Activated T-cell treated with anti-CD3 and anti-CD28 coated beads for 1 hour (primary cell): ENCODE data around the gene RALGDS.
"Not testable (repeated sequence)": the region's sequence is repeated elsewhere in the genome, so short reads cannot be mapped to it uniquely, and the experiment has no call there.

Source experiments
- DNase-seq: peaks from one replicate; pipeline ENCODE4 v3.0.0-alpha.2; 2020; ENCODE audit warnings: low read depth

RALGDS gene

DNA sequence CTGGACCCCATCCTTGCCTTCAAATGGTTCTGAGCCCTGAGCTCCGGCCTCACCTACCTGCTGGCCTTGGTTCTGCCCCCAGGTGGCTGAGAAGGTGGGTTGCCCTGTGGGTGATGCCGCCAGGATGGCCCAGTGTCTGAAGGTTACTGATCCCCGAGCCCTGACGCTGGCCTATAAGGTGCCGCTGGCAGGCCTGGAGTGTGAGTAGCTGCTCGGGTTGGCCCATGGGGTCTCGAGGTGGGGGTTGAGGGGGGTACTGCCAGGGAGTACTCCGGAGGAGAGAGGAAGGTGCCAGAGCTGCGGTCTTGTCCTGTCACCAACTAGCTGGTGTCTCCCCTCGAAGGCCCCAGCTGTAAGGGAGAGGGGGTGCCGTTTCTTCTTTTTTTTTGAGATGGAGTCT lies 54.0 kb downstream of the RALGDS start:
- DNase-seq, result no peak

DNA sequence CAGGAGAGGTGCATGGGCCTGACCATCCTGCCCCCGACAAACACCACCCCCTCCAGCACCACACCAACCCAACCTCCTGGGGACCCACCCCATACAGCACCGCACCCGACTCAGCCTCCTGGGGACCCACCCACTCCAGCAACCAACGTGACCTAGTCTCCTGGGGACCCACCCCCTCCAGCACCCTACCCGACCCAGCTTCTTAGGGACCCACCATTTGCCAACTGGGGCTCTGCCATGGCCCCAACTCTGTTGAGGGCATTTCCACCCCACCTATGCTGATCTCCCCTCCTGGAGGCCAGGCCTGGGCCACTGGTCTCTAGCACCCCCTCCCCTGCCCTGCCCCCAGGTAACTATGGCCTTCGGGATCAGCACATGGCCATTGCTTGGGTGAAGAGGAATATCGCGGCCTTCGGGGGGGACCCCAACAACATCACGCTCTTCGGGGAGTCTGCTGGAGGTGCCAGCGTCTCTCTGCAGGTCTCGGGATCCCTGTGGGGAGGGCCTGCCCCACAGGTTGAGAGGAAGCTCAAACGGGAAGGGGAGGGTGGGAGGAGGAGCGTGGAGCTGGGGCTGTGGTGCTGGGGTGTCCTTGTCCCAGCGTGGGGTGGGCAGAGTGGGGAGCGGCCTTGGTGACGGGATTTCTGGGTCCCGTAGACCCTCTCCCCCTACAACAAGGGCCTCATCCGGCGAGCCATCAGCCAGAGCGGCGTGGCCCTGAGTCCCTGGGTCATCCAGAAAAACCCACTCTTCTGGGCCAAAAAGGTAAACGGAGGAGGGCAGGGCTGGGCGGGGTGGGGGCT lies 54.7 kb downstream of the RALGDS start:
- DNase-seq, result no peak

DNA sequence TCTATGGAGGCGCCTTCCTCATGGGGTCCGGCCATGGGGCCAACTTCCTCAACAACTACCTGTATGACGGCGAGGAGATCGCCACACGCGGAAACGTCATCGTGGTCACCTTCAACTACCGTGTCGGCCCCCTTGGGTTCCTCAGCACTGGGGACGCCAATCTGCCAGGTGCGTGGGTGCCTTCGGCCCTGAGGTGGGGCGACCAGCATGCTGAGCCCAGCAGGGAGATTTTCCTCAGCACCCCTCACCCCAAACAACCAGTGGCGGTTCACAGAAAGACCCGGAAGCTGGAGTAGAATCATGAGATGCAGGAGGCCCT lies 56.0 kb downstream of the RALGDS start:
- DNase-seq, result no peak

DNA sequence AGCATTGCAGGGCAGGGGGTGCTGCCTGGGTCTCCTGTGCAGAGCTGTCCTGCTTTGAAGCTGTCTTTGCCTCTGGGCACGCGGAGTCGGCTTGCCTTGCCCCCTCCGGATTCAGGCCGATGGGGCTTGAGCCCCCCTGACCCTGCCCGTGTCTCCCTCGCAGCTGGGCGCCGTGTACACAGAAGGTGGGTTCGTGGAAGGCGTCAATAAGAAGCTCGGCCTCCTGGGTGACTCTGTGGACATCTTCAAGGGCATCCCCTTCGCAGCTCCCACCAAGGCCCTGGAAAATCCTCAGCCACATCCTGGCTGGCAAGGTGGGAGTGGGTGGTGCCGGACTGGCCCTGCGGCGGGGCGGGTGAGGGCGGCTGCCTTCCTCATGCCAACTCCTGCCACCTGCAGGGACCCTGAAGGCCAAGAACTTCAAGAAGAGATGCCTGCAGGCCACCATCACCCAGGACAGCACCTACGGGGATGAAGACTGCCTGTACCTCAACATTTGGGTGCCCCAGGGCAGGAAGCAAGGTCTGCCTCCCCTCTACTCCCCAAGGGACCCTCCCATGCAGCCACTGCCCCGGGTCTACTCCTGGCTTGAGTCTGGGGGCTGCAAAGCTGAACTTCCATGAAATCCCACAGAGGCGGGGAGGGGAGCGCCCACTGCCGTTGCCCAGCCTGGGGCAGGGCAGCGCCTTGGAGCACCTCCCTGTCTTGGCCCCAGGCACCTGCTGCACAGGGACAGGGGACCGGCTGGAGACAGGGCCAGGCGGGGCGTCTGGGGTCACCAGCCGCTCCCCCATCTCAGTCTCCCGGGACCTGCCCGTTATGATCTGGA lies 56.6 kb downstream of the RALGDS start:
- no peak for DNase-seq

DNA sequence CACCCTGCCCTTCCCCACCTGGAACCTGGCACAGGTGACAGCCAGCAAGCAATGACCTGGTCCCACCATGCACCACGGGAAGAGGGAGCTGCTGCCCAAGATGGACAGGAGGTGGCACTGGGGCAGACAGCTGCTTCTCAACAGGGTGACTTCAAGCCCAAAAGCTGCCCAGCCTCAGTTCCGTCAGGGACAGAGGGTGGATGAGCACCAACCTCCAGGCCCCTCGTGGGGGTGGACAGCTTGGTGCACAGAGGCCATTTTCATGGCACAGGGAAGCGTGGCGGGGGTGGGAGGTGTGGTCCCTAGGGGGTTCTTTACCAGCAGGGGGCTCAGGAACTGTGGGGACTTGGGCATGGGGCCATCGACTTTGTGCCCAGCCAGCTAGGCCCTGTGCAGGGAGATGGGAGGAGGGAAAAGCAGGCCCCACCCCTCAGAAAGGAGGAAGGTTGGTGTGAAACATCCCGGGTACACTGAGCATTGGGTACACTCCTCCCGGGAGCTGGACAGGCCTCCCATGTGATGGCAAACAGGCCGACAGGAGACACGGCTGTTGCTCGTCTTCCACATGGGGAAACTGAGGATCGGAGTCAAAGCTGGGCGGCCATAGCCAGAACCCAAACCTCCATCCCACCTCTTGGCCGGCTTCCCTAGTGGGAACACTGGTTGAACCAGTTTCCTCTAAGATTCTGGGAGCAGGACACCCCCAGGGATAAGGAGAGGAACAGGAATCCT lies 57.4 kb downstream of the RALGDS start:
- no peak for DNase-seq

DNA sequence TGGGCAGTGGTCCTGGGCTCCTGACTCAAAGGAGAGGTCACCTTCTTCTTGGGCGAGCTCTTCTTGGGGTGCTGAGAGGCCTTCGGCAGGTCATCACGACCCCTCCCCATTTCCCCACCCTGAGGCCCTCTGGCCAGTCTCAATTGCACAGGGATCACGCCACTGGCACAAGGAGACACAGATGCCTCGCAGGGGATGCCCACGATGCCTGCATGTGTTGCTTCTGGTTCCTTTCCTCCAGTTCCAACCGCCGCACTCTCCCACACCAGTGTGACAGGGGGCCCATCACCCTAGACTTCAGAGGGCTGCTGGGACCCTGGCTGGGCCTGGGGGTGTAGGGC lies 57.9 kb downstream of the RALGDS start:
- DNase-seq, result no peak

DNA sequence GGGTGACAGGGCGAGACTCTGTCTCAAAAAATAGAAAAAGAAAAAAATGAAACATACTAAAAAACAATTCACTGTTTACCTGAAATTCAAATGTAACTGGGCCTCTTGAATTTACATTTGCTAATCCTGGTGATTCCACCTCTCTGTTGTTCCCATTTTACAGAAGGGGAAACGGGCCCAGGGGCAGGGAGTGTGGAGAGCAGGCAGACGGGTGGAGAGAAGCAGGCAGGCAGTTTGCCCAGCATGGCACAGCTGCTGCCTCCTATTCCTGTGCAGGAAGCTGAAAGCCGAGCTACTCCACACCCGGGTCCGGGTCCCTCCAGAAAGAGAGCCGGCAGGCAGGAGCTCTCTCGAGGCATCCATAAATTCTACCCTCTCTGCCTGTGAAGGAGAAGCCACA lies 58.5 kb downstream of the RALGDS start:
- DNase-seq, result not testable (repeated sequence)

DNA sequence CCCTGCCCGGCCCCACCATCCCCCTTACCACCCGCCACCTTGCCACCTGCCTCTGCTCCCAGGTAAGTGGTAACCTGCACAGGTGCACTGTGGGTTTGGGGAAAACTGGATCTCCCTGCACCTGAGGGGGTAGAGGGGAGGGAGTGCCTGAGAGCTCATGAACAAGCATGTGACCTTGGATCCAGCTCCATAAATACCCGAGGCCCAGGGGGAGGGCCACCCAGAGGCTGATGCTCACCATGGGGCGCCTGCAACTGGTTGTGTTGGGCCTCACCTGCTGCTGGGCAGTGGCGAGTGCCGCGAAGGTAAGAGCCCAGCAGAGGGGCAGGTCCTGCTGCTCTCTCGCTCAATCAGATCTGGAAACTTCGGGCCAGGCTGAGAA lies 59.3 kb downstream of the RALGDS start, which contains the start of gene CEL:
Gene CEL, plus strand, starts transcription at position 218 of the 382 bp plus-strand sequence. Its CDS starts 22 bp downstream, at position 240.
- not testable (repeated sequence) for DNase-seq

DNA sequence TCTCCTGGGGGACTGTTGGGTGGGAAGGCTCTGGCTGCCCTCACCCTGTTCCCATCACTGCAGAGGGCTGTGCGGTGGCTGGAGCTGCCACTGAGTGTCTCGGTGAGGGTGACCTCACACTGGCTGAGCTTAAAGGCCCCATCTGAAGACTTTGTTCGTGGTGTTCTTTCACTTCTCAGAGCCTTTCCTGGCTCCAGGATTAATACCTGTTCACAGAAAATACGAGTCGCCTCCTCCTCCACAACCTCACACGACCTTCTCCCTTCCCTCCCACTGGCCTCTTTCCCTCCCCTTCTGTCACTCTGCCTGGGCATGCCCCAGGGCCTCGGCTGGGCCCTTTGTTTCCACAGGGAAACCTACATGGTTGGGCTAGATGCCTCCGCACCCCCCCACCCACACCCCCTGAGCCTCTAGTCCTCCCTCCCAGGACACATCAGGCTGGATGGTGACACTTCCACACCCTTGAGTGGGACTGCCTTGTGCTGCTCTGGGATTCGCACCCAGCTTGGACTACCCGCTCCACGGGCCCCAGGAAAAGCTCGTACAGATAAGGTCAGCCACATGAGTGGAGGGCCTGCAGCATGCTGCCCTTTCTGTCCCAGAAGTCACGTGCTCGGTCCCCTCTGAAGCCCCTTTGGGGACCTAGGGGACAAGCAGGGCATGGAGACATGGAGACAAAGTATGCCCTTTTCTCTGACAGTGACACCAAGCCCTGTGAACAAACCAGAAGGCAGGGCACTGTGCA lies 59.8 kb downstream of the RALGDS start:
- not testable (repeated sequence) for DNase-seq

DNA sequence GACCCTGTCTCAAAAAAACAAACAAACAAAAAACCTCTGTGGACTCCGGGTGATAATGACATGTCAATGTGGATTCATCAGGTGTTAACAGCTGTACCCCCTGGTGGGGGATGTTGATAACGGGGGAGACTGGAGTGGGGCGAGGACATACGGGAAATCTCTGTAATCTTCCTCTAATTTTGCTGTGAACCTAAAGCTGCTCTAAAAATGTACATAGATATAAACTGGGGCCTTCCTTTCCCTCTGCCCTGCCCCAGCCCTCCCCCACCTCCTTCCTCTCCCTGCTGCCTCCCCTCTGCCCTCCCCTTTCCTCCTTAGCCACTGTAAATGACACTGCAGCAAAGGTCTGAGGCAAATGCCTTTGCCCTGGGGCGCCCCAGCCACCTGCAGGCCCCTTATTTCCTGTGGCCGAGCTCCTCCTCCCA lies 60.6 kb downstream of the RALGDS start:
- no peak for DNase-seq

DNA sequence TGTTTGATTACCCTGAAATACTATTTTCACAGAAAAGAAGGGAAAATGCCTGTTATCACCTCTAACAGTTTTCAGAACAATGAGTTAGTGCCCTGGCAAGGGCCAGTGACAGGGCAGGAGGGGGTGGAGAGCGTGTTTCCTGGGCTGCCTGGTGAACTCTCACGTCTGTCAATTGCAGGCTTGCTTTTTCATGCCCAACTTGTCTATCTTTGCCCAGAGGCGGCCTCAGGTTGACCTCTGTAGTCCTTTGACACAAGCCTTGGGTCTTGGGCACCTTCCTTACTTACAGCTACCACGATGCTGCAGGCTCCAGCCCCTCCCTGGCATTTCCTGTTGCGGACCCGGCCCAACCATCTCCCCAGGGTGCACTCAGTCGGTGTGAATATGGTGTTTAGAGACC lies 61.4 kb downstream of the RALGDS start:
- DNase-seq, result no peak

DNA sequence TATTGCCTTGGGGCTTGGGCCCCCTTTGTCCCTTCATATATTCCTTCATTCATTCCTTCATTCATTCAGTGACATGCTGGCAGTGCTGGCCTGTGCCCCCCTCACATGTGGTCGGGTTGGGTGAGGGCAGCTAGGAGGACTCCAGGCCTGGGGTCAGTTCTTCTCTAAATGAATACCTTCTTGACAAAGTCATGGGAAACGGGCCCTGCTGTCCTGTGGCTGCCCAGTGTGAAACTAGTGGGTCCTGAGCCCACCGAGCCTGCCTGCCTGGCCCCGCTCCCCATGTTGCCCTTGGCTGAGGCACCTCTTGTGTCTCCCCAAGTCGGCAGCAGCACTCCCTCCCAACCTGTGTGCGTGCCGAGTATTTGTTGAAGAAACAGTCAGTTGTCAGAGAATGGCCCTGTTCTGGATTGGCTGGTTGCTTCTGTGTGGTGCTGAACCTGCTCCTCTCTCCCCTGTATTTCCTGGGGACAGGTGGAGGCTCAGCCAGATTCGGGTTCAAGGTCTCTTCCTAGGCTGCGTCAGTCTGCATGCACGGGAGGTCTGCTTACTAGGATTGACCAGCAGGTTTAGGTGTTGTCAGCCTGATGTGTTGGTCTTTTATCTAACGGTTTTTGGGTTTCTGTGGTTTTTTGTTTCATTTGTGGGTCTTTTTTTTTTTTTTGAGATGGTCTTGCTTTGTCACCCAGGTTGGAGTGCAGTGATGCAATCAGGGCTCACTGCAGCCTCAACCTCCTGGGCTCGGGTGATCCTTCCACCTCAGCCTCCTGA lies 62.3 kb downstream of the RALGDS start:
- DNase-seq, result no peak

DNA sequence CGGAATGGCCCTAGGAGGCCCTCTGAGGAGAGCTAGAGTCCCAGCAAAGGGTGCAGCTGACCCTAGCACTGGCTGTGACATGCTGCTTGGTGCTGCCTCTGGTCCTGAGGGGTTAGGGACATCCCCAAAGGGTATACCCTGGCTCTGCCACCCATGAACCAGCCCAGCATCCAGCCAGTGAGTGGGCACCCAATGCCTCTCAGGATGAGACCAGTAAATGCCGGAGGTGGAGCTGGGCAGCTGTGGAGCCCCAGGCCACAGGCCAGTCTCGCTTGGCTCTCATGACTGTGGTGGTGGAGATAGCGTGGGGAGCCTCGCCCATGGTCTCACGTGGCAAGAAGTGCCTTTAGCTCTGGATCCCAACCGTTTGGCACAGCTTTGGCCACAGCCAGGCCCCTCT lies 63.0 kb downstream of the RALGDS start:
- no peak for DNase-seq

DNA sequence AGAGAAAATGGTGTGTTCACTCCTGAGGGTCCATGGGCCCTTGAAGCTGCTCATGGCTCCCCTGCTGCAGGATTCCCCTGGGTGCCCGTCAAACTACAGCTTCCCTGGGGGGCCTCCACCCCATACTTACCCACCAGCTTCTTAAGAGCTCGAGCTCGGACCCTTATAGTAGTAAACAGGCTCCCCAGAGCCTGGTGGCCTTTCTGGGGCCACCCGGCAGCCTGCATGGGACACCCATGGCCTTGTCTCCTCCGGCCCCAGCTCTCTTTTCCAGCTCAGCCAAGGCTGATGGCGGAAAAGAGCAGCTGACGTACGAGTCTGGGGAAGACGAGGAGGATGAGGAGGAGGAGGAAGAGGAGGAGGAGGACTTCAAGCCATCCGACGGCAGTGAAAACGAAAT lies 63.5 kb downstream of the RALGDS start:
- no peak for DNase-seq

DNA sequence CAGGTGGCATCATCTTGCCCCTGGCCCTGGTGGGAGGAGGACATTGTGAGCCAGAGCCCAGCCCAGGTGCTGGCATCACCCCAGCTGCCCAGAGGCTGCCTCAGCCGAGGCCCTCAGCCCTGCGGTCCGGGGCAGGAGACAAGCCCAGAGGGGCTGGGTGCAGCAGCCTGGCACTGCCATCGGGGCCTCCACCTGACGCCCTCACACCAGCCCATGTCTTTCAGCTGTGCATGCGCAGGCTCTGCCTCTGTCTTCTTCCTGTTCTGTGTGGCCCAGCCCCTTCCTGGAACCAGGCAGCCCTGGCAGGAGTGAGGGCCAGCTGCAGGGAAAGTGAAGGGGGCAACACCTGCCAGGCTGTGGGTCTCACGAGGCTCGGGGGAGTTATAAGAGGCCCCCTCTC lies 64.0 kb downstream of the RALGDS start:
- DNase-seq, result peak; percentile 7

DNA sequence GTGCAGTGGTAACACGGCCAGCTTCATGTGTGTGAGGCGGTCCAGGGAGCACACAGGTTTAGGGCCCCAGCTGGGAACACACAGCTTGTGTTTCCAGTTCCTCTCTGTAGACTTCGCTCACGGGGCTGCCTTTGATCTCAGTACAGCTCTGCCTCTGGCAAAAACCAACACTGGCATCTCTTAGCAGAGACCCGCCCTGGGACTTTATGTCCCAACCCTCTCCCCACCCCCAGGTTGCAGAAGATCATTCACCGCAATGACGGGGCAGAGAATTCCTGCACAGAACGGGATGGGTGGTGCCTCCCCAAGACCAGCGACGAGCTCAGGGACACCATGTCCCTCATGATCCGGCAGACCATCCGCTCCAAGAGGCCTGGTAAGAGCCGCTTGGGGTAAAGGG lies 64.5 kb downstream of the RALGDS start:
- DNase-seq, result no peak

DNA sequence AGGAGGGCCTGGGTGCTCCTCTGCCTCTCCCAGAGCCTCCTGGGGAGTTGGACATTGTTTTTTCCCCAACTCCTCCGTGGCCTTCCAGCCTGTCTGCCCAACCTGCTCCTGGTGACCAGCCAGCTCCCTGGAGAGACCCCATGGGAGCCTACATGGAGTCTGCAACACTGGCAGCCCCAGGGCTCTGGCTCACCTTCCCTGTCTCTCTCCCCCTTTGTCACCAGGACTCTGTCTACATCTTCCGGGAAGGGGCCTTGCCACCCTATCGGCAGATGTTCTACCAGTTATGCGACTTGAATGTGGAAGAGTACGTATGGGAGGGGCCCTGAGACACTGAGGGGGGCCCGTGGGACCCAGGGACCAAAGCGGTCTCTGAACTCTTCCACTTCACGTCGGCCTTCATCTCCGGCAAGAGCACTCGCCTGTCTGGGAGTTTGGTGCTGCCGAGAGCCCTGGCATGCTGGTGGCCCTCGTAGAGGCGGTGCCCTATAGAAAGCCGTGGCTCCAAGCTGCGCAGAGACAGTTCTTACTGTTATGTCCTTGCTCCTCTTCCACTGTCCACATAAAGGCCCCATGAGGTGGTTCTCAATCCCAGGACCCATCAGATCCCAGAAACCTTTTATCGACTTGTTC lies 65.1 kb downstream of the RALGDS start:
- DNase-seq, result no peak

DNA sequence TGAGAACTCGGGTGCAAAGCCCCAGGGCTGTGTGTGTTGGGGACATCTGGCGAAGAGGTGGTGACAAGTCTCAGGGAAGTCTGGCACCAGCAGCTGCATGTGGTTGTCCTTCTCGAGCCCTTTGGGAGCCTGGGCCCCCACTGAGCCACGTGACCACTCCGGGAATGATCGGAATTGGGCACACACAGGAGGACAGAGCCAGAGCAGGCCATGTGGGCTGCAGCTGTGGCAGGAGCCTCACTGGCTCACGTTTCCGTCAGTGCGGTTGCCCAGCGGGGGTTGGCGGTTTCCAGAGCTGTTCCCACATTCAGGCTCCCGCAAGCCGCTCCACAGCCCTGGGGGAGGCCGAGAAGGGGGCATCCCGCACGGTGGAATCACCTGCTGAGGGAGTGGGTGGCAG lies 66.1 kb downstream of the RALGDS start:
- DNase-seq, result no peak

DNA sequence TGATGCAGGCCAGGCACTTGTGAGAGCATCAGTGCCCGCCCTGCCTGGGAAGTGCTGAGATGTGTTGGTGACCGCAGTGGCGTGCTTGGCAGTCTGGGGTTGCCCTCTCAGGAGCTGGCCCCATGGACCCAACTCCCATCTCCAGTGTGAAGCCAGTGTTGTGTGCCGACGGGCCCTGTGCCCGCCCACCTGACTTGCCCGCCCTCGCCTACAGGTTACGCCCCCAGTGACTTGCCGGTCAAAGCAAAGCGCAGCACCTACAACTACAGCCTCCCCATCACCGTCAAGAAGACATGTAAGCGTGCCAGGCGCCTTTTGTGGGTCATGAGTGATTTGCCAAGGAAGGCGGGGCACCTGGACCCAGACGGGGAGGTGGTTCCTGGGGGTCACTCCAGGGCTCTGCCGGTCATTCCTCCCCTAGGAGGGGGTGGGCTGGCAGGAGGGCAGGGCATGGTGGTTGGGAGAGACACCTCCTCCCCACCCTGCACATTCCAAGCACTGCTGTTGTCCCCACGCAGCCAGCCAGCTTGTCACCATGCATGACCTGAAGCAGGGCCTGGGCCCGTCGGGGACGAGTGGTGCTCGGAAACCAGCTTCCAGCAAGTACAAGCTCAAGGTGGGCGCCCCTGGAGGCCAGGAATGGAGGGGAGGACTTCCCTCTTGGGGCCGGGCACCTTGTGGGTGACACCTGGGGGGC lies 66.7 kb downstream of the RALGDS start:
- no peak for DNase-seq

DNA sequence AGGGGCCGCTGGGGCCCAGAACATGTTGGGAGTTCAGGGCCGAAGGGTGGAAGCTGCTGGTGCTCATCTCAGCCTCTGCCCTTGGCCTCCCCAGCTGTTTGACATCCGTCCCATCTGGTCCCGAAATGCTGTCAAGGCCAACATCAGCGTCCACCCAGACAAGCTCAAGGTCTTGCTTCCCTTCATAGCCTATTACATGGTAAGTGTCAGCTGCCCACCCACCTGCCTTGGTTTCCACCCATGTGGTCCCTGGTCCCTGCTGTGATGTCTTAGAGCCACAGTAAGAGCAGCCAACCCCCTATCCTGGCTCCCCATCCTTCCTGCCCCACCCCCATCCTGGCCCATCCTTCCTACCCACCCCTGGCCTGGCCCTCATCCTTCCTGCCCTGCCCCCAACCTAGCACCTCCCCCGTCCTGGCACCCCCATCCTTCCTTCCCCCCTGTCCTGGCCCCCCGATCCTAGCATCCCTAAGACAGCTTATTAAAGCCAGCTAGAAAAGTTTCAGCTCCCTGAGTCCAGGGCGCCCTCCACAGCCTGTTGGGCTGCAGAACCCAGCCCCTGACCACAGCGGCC lies 69.0 kb downstream of the RALGDS start:
- no peak for DNase-seq
